NB4 (cell line): ENCODE measurements around the gene MAST1.

Experiments used
- CTCF ChIP-seq: IDR thresholded peaks from one replicate; pipeline ENCODE4 v1.5.1; 2012; ENCODE audit warnings: low read depth, low read length
- POLR2A ChIP-seq: IDR thresholded peaks from 2 replicates; pipeline ENCODE4 v1.6.1; 2011; ENCODE audit warnings: mild to moderate bottlenecking; ENCODE audit not compliant: insufficient read length; ENCODE audit errors: extremely low read depth

DNA sequence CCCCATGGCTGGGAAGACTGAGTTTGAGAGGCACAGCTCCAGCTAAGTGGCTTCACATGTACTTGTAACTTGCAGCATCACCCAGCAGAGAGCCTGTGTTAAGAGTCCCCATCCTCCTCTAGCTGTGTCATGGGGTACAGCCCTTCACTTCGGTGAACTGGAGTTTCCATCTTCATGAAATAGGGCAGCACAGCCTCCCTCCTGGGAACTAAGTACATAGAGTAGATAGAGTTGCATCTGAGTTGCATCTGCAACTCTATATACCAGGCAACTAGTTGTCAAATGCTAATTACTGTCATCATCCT lies 37.9 kb upstream of the MAST1 start:
- TF ChIP-seq CTCF (no peak), POLR2A (no peak)
